HG03432 (cell line): ENCODE measurements around the gene FRMD4A.

Experiments used
- ATAC-seq: cut with Tn5 transposase; IDR thresholded peaks from one replicate; pipeline ENCODE4 v1.9.1; 2021; ENCODE audit warnings: mild to moderate bottlenecking, moderate library complexity; ENCODE audit not compliant: unreplicated experiment

The FRMD4A gene

GRCh38 chr10:13612654-13613373 is 717.9 kb downstream of the FRMD4A start:
- no peak for ATAC-seq

- no peak for ATAC-seq
Measured at GRCh38 chr10:13608246-13608853, 722.4 kb downstream of the FRMD4A start.

- ATAC-seq = no peak
Measured at GRCh38 chr10:13604357-13605040, 726.2 kb downstream of the FRMD4A start.

DNA sequence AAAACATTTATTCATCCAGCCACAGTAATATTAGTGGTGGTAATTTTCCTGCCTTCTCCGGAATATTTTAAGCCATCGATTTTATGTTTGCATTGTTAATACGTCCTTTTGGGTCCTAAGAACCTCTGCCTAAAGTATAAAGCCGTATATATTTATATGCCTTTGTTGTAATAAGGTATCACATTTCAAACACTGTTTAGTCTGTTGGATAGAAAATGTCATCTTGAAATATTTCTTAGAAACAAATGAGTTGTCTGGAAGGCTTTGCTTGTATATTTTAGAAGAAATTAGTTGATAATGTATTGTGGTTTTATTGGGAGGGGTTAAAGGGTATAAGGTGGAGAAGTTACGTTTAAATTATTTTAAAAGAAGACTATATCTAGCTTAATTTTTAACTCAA is 732.8 kb downstream of the FRMD4A start:
- no peak for ATAC-seq

GRCh38 chr10:13594641-13595040 is 736.1 kb downstream of the FRMD4A start:
- ATAC-seq = no peak
